Posterior vena cava (tissue), 2 donors: Measurements from ENCODE around the gene DMD. TPM values are rescaled to one million over a fixed set of nuclear protein-coding genes. Genes with fewer than 3 reads are reported as not detected.
A peak's percentile ranks its signal among the peaks of the same experiment; 100 is the strongest.
"Not testable (repeated sequence)": the region's sequence is repeated elsewhere in the genome, so short reads cannot be mapped to it uniquely, and the experiment has no call there.

Experiments
- DNase-seq: peaks from one replicate; pipeline ENCODE4 v3.0.0-alpha.2; 2020; ENCODE audit warnings: low spot score
- intact Hi-C, 2 donors: fragments of 100-400 bp; cut with DNase I; formaldehyde crosslinking; loops; one replicate each; pipeline versions ENCODE4 v1.14.1 to v1.14.2; 2022 to 2023
- long read RNA-seq, 2 donors: library from polyadenylated mRNA; unstranded; transcript quantifications; one replicate each; pipeline ENCODE4 v2.0.0, GENCODE V29; 2020 to 2021
- total RNA-seq, 2 donors: library from RNA; stranded (reverse); fragmentation: NEBNext Ultra II Directional; extraction: Animal tissue kit (Norgen Biotek cat#: 25700); gene quantifications; one replicate each; pipeline ENCODE4 v1.2.1, GENCODE V29; 2021
- donor health status: DM: yes; HTN: yes; CAD: no.
- donor health status: DM: yes; HTN: yes; CAD: no.

DMD gene
- 100 to 1,000 TPM; 132 to 139 TPM for total RNA-seq
- long read RNA-seq, donor 1, full-length matches to known transcripts = 2 of 64 reads
- long read RNA-seq, donor 1, partial matches to known transcripts = 9 of 64 reads
- long read RNA-seq, donor 1, other reads (novel, unspliced or antisense) = 53 of 64 reads
- long read RNA-seq, donor 2, partial matches to known transcripts = 61 of 100 reads
- long read RNA-seq, donor 2, other reads (novel, unspliced or antisense) = 39 of 100 reads

- intact Hi-C loops = no loop called here
- DNase-seq = peak; percentile 71
These were observed at the start of gene DMD for GRCh38 chrX:33211356-33212260. TSS of gene DMD (minus strand) at chrX:33211549. CDS start at chrX:33211312, 237 bp downstream.

GRCh38 chrX:33252306-33252825 lies 41.0 kb upstream of the DMD start:
- intact Hi-C loops = no loop called here

GRCh38 chrX:33218819-33219218 lies 7.5 kb upstream of the DMD start:
- intact Hi-C loops = no loop called here
- DNase-seq = no peak

More at GRCh38 chrX:33252306-33252825, 41.0 kb upstream of the DMD start:
- DNase-seq = no peak

- intact Hi-C loops = no loop called here
- no peak for DNase-seq
These were observed 1.2 kb downstream of the DMD start for GRCh38 chrX:33210156-33210555.

- intact Hi-C loops = no loop called here
These were observed 4.3 kb downstream of the DMD start for GRCh38 chrX:33207056-33207455.

GRCh38 chrX:33205321-33205720 lies 6.0 kb downstream of the DMD start:
- no peak for DNase-seq
- intact Hi-C loops = loop anchor here in 1 of 2 donors (1.0 kb wide), 1 partner anchor 15 kb away; no protein-coding TSS in a partner anchor

More at GRCh38 chrX:33207056-33207455, 4.3 kb downstream of the DMD start:
- no peak for DNase-seq

- intact Hi-C loops = loop anchor here in 1 of 2 donors (1.0 kb wide), 1 partner anchor 15 kb away; no protein-coding TSS in a partner anchor
- peak; percentile 43 for DNase-seq
These were observed 6.5 kb downstream of the DMD start for GRCh38 chrX:33204889-33205288.

- no peak for DNase-seq
- intact Hi-C loops = no loop called here
These were observed 12.6 kb downstream of the DMD start for GRCh38 chrX:33198561-33199279.

GRCh38 chrX:33195698-33196097 lies 15.7 kb downstream of the DMD start:
- DNase-seq = no peak
- intact Hi-C loops = no loop called here

- DNase-seq = no peak
- intact Hi-C loops = no loop called here
These were observed 16.4 kb downstream of the DMD start for GRCh38 chrX:33194876-33195433.

- DNase-seq = no peak
These were observed 17.1 kb downstream of the DMD start for GRCh38 chrX:33194289-33194688.

GRCh38 chrX:33190016-33190415 lies 21.3 kb downstream of the DMD start:
- intact Hi-C loops = no loop called here

More at GRCh38 chrX:33194289-33194688, 17.1 kb downstream of the DMD start:
- intact Hi-C loops = no loop called here

GRCh38 chrX:33188881-33189280 lies 22.5 kb downstream of the DMD start:
- intact Hi-C loops = no loop called here
- no peak for DNase-seq

More at GRCh38 chrX:33190016-33190415, 21.3 kb downstream of the DMD start:
- DNase-seq = no peak

GRCh38 chrX:33188286-33188685 lies 23.1 kb downstream of the DMD start:
- no peak for DNase-seq
- intact Hi-C loops = no loop called here

- intact Hi-C loops = not testable (repeated sequence)
These were observed 26.5 kb downstream of the DMD start for GRCh38 chrX:33184803-33185202.

GRCh38 chrX:33183361-33183760 lies 28.0 kb downstream of the DMD start:
- intact Hi-C loops = no loop called here
- DNase-seq = no peak

More at GRCh38 chrX:33184803-33185202, 26.5 kb downstream of the DMD start:
- not testable (repeated sequence) for DNase-seq

- intact Hi-C loops = no loop called here
- no peak for DNase-seq
These were observed 32.7 kb downstream of the DMD start for GRCh38 chrX:33178690-33179089.

- intact Hi-C loops = no loop called here
- no peak for DNase-seq
These were observed 33.1 kb downstream of the DMD start for GRCh38 chrX:33178218-33178617.

- DNase-seq = no peak
- intact Hi-C loops = no loop called here
These were observed 36.1 kb downstream of the DMD start for GRCh38 chrX:33175201-33175600.
